HCT116 (cell line): ENCODE measurements around the gene TTYH3. TPM values are rescaled to one million over a fixed set of nuclear protein-coding genes. Genes with fewer than 3 reads are reported as not detected.
"Not testable (repeated sequence)": the region's sequence is repeated elsewhere in the genome, so short reads cannot be mapped to it uniquely, and the experiment has no call there.

Experiments
- ATAC-seq: fragments of 200-7000 bp; cut with Tn5 transposase; 2 replicates; pipeline ENCODE4 v1.9.1; 2020; ENCODE audit warnings: mild to moderate bottlenecking, moderate library complexity
- BruUV-seq: library from RNA; stranded (reverse); fragments of 400-500 nt; replicated peaks from 2 replicates; lab custom pipeline; 2021; lab: Mats Ljungman, UMichigan
- CTCF ChIA-PET: fragments of 300-600 bp; sonication (Branson Sonifier 250); formaldehyde crosslinking; loops from one replicate; lab custom pipeline; 2021; ENCODE audit warnings: antibody characterized with exemption; lab: Charles Lee
- POLR2A ChIA-PET: fragments of 300-600, 350-600 bp; sonication (Branson Sonifier 250); formaldehyde crosslinking; loops from one replicate; lab custom pipeline; 2021; ENCODE audit warnings: antibody characterized with exemption; lab: Charles Lee
- RAD21 ChIA-PET, 2 experiments: fragments of 300-600 bp; sonication (Branson Sonifier 250); formaldehyde crosslinking; loops; one replicate each; lab custom pipeline; 2023; ENCODE audit warnings: low total read pairs in 2 of 2; ENCODE audit not compliant: uncharacterized antibody in 2 of 2, unreplicated experiment in 2 of 2, low non-redundant PET in 1 of 2; lab: Charles Lee
- DNase-seq: peaks from one replicate; pipeline ENCODE4 v3.0.0-alpha.2; 2010; ENCODE audit warnings: low read depth, low spot score
- H2AFZ ChIP-seq: fragments of 200-600 bp; shearing (Covaris generic), sonication (generic); 2 replicates; pipeline ENCODE4 v1.6.1; 2017; ENCODE audit warnings: low read depth, mixed run types, mixed read lengths, antibody characterized with exemption, low read length; ENCODE audit not compliant: poor library complexity, severe bottlenecking
- H3K27ac ChIP-seq: 2 replicates; pipeline ENCODE4 v1.5.1; 2012; ENCODE audit warnings: low read depth, low read length
- H3K27me3 ChIP-seq: fragments of 200-600 bp; sonication (generic); 2 replicates; pipeline ENCODE4 v1.6.1; 2016; ENCODE audit warnings: mixed run types, low read length, mixed read lengths; ENCODE audit not compliant: insufficient read depth
- H3K36me3 ChIP-seq, 2 experiments: fragments of 200-500 bp in 1 of 2; fragments of 200-600 bp in 1 of 2; sonication (Bioruptor generic) in 1 of 2; sonication (generic) in 1 of 2; 2 replicates each; pipeline versions ENCODE4 v1.5.1 to v1.6.1; 2014 to 2016; ENCODE audit warnings: low read length in 2 of 2, inconsistent platforms in 1 of 2, mixed read lengths in 1 of 2, mixed run types in 1 of 2; ENCODE audit not compliant: insufficient read depth in 2 of 2, control insufficient read depth in 1 of 2
- H3K4me1 ChIP-seq, 2 experiments: fragments of 200-600 bp in 1 of 2; sonication (generic) in 1 of 2; 2 replicates each; pipeline versions ENCODE4 v1.5.1 to v1.6.1; 2012 to 2017; ENCODE audit warnings: low read length in 2 of 2, inconsistent platforms in 1 of 2, mild to moderate bottlenecking in 1 of 2, mixed read lengths in 1 of 2, mixed run types in 1 of 2, moderate library complexity in 1 of 2; ENCODE audit not compliant: insufficient read depth in 2 of 2, control insufficient read depth in 1 of 2
- H3K4me2 ChIP-seq: fragments of 200-600 bp; sonication (generic); 2 replicates; pipeline ENCODE4 v1.6.1; 2017; ENCODE audit warnings: mixed run types, low read length, mixed read lengths
- H3K4me3 ChIP-seq, 2 experiments: fragments of 200-600 bp in 1 of 2; sonication (generic) in 1 of 2; replicated peaks in 1 of 2; 2 replicates each; pipeline ENCODE4 v1.5.1; 2011 to 2016; ENCODE audit warnings: low read length in 2 of 2, control low read depth in 1 of 2, low read depth in 1 of 2, mild to moderate bottlenecking in 1 of 2, mixed read lengths in 1 of 2, mixed run types in 1 of 2
- H3K79me2 ChIP-seq: fragments of 200-600 bp; sonication (generic); 2 replicates; pipeline ENCODE4 v1.6.1; 2017; ENCODE audit warnings: mild to moderate bottlenecking, mixed run types, low read length, moderate library complexity, mixed read lengths; ENCODE audit not compliant: insufficient read depth
- H3K9ac ChIP-seq: fragments of 200-600 bp; sonication (generic); 2 replicates; pipeline ENCODE4 v1.6.1; 2016; ENCODE audit warnings: low read length, mixed read lengths
- H3K9me2 ChIP-seq: fragments of 200-600 bp; sonication (generic), shearing (Covaris generic); 2 replicates; pipeline ENCODE4 v1.6.1; 2017; ENCODE audit warnings: mixed run types, mild to moderate bottlenecking, moderate library complexity; ENCODE audit not compliant: insufficient read depth
- H3K9me3 ChIP-seq, 2 experiments: fragments of 200-500 bp in 1 of 2; fragments of 200-600 bp in 1 of 2; sonication (Bioruptor generic) in 1 of 2; sonication (generic) in 1 of 2; 2 replicates each; pipeline ENCODE4 v1.6.1; 2014 to 2017; ENCODE audit warnings: low read length in 2 of 2, mixed read lengths in 2 of 2, inconsistent platforms in 1 of 2, low read depth in 1 of 2, mild to moderate bottlenecking in 1 of 2, mixed run types in 1 of 2, moderate library complexity in 1 of 2; ENCODE audit not compliant: control insufficient read depth in 1 of 2, insufficient read depth in 1 of 2
- H4K20me1 ChIP-seq: fragments of 200-600 bp; sonication (generic), shearing (Covaris generic); 2 replicates; pipeline ENCODE4 v1.6.1; 2017; ENCODE audit warnings: mixed run types, mild to moderate bottlenecking, moderate library complexity; ENCODE audit not compliant: insufficient read depth
- ATF3 ChIP-seq: IDR thresholded peaks from 2 replicates; pipeline ENCODE4 v1.6.1; 2012
- CBX3 ChIP-seq: IDR thresholded peaks from 2 replicates; pipeline ENCODE4 v1.6.1; 2012; ENCODE audit warnings: low read depth
- EZH2 ChIP-seq: fragments of 200-600 bp; sonication (generic); IDR thresholded peaks from 2 replicates; pipeline ENCODE4 v1.6.1; 2017; ENCODE audit warnings: antibody characterized with exemption, mixed run types
- FOSL1 ChIP-seq: IDR thresholded peaks from 2 replicates; pipeline ENCODE4 v1.6.1; 2012; ENCODE audit warnings: low read depth
- SP1 ChIP-seq: IDR thresholded peaks from 2 replicates; pipeline ENCODE4 v1.6.1; 2012; ENCODE audit warnings: low read depth
- TCF7L2 ChIP-seq: IDR thresholded peaks from 2 replicates; pipeline ENCODE4 v1.7.0; 2011; ENCODE audit warnings: borderline replicate concordance, inconsistent platforms; ENCODE audit not compliant: insufficient read depth, insufficient read length; ENCODE audit errors: extremely low read depth
- YY1 ChIP-seq: IDR thresholded peaks from 2 replicates; pipeline ENCODE4 v1.6.1; 2011; ENCODE audit warnings: low read length, low read depth, moderate library complexity, mild to moderate bottlenecking; ENCODE audit not compliant: insufficient replicate concordance; ENCODE audit errors: extremely low read depth
- ZBTB33 ChIP-seq: IDR thresholded peaks from 2 replicates; pipeline ENCODE4 v1.6.1; 2011; ENCODE audit warnings: mild to moderate bottlenecking, low read length, moderate library complexity; ENCODE audit not compliant: insufficient replicate concordance; ENCODE audit errors: extremely low read depth
- ZNF274 ChIP-seq: fragments of 200-500 bp; sonication (Bioruptor generic); IDR thresholded peaks from 2 replicates; pipeline ENCODE4 v1.6.1; 2014; ENCODE audit warnings: mild to moderate bottlenecking, low read depth, low read length, inconsistent platforms
- intact Hi-C: fragments of 100-400 bp; cut with micrococcal nuclease; formaldehyde crosslinking; loops from 2 replicates; pipeline ENCODE4 v1.10.0; 2022
- total RNA-seq: library from RNA; stranded (reverse); gene quantifications from one replicate; pipeline ENCODE4 v1.2.1, GENCODE V29; 2021; ENCODE audit not compliant: unreplicated experiment

The TTYH3 gene
- total RNA-seq, 1 experiment from 2014 or later, result 40.3 TPM

- intact Hi-C loops, result loop anchor here (10.0 kb wide), 1 partner anchor 115 kb away; no protein-coding TSS in a partner anchor
- H3K27me3 ChIP-seq, BruUV-seq, H3K9ac ChIP-seq, H3K4me3 ChIP-seq, H3K9me3 ChIP-seq, H3K9me2 ChIP-seq, ATAC-seq, H3K4me2 ChIP-seq, POLR2A ChIA-PET, RAD21 ChIA-PET, H3K36me3 ChIP-seq, H4K20me1 ChIP-seq, H2AFZ ChIP-seq, H3K79me2 ChIP-seq, DNase-seq, H3K4me1 ChIP-seq, H3K27ac ChIP-seq: not testable (repeated sequence)
- CTCF ChIA-PET, result interaction anchor here (1.6 to 2.8 kb wide), 2 partner anchors 30 to 228 kb away, joined by 8 to 19 read pairs; no protein-coding TSS in a partner anchor
Measured at GRCh38 chr7:2679135-2680127, 47.6 kb downstream of the TTYH3 start.

- Histone ChIP-seq H3K9ac (no peak overlapping the region), H3K9me2 (no peaks in the 10 kb centered on the region), H3K4me2 (no peak overlapping the region), H2AFZ (no peak overlapping the region), H3K4me1 (peaks cover 0 to 4% of the 10 kb centered on the region in 2 experiments; a peak in 1 of 4 replicates), H3K4me3 (no peak overlapping the region), H3K36me3 (no peaks in the 10 kb centered on the region), H3K27ac (no peak overlapping the region; the same call in 1 of the 2 replicates), H3K9me3 (no peaks in the 10 kb centered on the region), H4K20me1 (no peaks in the 10 kb centered on the region), H3K79me2 (no peaks in the 10 kb centered on the region), H3K27me3 (no peaks in the 10 kb centered on the region)
- DNase-seq, result no peak
- ATAC-seq, result peak; percentile 16
- RAD21 ChIA-PET, result interaction anchor here in 1 of 2 experiments (0.9 to 1.5 kb wide), 2 partner anchors 10 to 108 kb away, joined by 3 to 4 read pairs; no protein-coding TSS in a partner anchor
- POLR2A ChIA-PET, result no interaction called here
- intact Hi-C loops, result loop anchor here (10.0 kb wide), 1 partner anchor 115 kb away; no protein-coding TSS in a partner anchor
- TF ChIP-seq FOSL1 (no peak), YY1 (no peak), SP1 (no peak), ZBTB33 (no peak), EZH2 (no peak), TCF7L2 (no peak), ZNF274 (no peak), CBX3 (no peak), ATF3 (no peak)
- CTCF ChIA-PET, result interaction anchor here (1.5 to 2.9 kb wide), 4 partner anchors 9 to 229 kb away, joined by 3 to 19 read pairs (median 10); no protein-coding TSS in a partner anchor
- no TSS peak for BruUV-seq
Measured at GRCh38 chr7:2680256-2680655, 48.5 kb downstream of the TTYH3 start.
